ENCODE results near the gene UNC80. TPM values are rescaled to one million over a fixed set of nuclear protein-coding genes. Genes with fewer than 3 reads are reported as not detected.

The UNC80 gene
- total RNA-seq, 3 donors from 2014 or later (not counting 1 experiment from before 2014, with no cell fraction given), result not detected

DNA sequence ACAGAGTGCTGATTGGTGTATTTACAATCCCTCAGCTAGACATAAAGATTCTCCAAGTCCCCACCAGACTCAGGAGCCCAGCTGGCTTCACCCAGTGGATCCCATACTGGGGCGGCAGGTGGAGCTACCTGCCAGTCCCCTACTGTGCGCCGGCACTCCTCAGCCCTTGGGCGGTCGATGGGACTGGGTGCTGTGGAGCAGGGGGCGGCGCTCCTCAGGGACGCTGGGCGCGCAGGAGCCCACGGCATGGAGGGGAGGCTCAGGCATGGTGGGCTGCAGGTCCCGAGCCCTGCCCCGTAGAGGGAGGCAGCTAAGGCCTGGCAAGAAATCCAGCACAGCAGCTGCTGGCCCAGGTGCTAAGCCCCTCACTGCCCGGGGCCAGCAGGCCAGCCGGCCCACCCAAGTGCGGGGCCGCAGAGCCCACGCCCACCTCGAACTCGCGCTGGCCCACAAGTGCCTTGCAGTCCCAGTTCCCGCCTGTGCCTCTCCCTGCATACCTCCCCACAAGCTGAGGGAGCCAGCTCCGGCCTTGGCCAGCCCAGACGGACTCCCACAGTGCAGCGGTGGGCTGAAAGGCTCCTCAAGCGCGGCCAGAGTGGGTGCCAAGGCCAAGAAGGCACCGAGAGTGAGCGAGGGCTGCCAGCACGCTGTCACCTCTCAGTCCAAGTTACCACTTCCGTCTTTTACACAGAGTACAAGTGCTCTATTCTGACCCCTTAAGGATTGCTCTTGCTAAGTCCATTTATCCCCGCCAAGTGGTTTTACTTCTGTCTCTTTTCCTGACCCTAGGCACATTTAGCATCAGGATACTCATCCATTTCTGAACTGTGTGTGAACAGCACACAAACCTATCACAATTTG is 229.1 kb downstream of the UNC80 start:
- no peaks in the 10 kb centered on the region for H3K36me3 Mint-ChIP-seq
- H3K27ac Mint-ChIP-seq, result peak overlapping the region; percentile 77 to 87
- no peaks in the 10 kb centered on the region for H3K9me3 Mint-ChIP-seq
- H3K9me3 ChIP-seq (ENCODE audit: control insufficient read depth, insufficient read depth, low read length), result no peaks in the 10 kb centered on the region
- DNase-seq (no peak), ATAC-seq (no peak)
- WGBS (ENCODE audit: insufficient coverage), result 97% methylated on average over 32 of the region's 32 CpGs
- peaks cover 8% of the 10 kb centered on the region for H3K36me3 ChIP-seq (ENCODE audit: control insufficient read depth, insufficient read depth, low read length)
- no peaks in the 10 kb centered on the region for H3K27me3 ChIP-seq (ENCODE audit: control insufficient read depth, insufficient read depth, low read length)
- peak overlapping the region; percentile 84 for H3K4me3 Mint-ChIP-seq
- H3K4me1 Mint-ChIP-seq, result peaks cover 47% of the 10 kb centered on the region in 2 donors
- H3K27ac ChIP-seq (ENCODE audit: low read length), result no peak overlapping the region
- peaks cover 17% of the 10 kb centered on the region for H3K4me1 ChIP-seq (ENCODE audit: control insufficient read depth, insufficient read depth, low read length)
- H3K27me3 Mint-ChIP-seq (ENCODE audit: low read depth in 2 of 2), result no peaks in the 10 kb centered on the region
- TF ChIP-seq CTCF (IDR thresholded peaks at IDR 0.05), result no peak
- intact Hi-C loops (cut with micrococcal nuclease), result no loop called here
- no peak overlapping the region for H3K4me3 ChIP-seq (ENCODE audit: low read length)

GRCh38 chr2:210002158-210003157 is 230.8 kb downstream of the UNC80 start, which contains the start of gene RPE:
RPE (plus strand) TSS chr2:210002638; CDS start chr2:210002662, 24 bp downstream.
- Histone ChIP-seq H3K4me1 (ENCODE audit: control insufficient read depth, insufficient read depth, low read length) (peaks cover 17% of the 10 kb centered on the region), H3K27ac (ENCODE audit: low read length) (peak within 1 kb of the TSS; percentile 73), H3K27me3 (ENCODE audit: control insufficient read depth, insufficient read depth, low read length) (no peaks in the 10 kb centered on the region), H3K4me3 (ENCODE audit: low read length) (peak within 1 kb of the TSS; percentile 71), H3K36me3 (ENCODE audit: control insufficient read depth, insufficient read depth, low read length) (peaks cover 10% of the 10 kb centered on the region), H3K9me3 (ENCODE audit: control insufficient read depth, insufficient read depth, low read length) (no peaks in the 10 kb centered on the region)
- peak within 1 kb of the TSS; percentile 77 to 87 for H3K27ac Mint-ChIP-seq
- H3K36me3 Mint-ChIP-seq, result peaks cover 7% of the 10 kb centered on the region
- H3K9me3 Mint-ChIP-seq, result no peaks in the 10 kb centered on the region
- intact Hi-C loops (cut with micrococcal nuclease), result loop anchor here (1.0 kb wide), 1 partner anchor 169 kb away; the partner anchor contains the start of gene KANSL1L
- peak; percentile 98 to 99 (median 99) for ATAC-seq
- no peaks in the 10 kb centered on the region for H3K27me3 Mint-ChIP-seq (ENCODE audit: low read depth in 2 of 2)
- peak; percentile 97 to 99 for DNase-seq
- peaks cover 64% of the 10 kb centered on the region in 2 donors for H3K4me1 Mint-ChIP-seq
- H3K4me3 Mint-ChIP-seq, result peak within 1 kb of the TSS; percentile 84
- under 1% methylated on average over 58 of the region's 58 CpGs for WGBS (ENCODE audit: insufficient coverage)
- no peak for TF ChIP-seq CTCF (IDR thresholded peaks at IDR 0.05)

- Histone ChIP-seq H3K36me3 (ENCODE audit: control insufficient read depth, insufficient read depth, low read length) (peaks cover 14% of the 10 kb centered on the region), H3K4me3 (ENCODE audit: low read length) (peak overlapping the region; percentile 71), H3K9me3 (ENCODE audit: control insufficient read depth, insufficient read depth, low read length) (no peaks in the 10 kb centered on the region), H3K4me1 (ENCODE audit: control insufficient read depth, insufficient read depth, low read length) (peaks cover 23% of the 10 kb centered on the region), H3K27ac (ENCODE audit: low read length) (peak overlapping the region; percentile 55), H3K27me3 (ENCODE audit: control insufficient read depth, insufficient read depth, low read length) (no peaks in the 10 kb centered on the region)
- peaks cover 8% of the 10 kb centered on the region for H3K36me3 Mint-ChIP-seq
- H3K27ac Mint-ChIP-seq, result peak overlapping the region; percentile 77 to 87
- H3K4me1 Mint-ChIP-seq, result peaks cover 72 to 74% of the 10 kb centered on the region in 2 donors
- no peaks in the 10 kb centered on the region for H3K27me3 Mint-ChIP-seq (ENCODE audit: low read depth in 2 of 2)
- intact Hi-C loops (cut with micrococcal nuclease), result no loop called here
- H3K9me3 Mint-ChIP-seq, result no peaks in the 10 kb centered on the region
- no CpG with 5 or more reads among the region's 2 CpGs for WGBS (ENCODE audit: insufficient coverage)
- DNase-seq, result no peak
- TF ChIP-seq CTCF (IDR thresholded peaks at IDR 0.05), result no peak
- ATAC-seq, result no peak
- peak overlapping the region; percentile 84 for H3K4me3 Mint-ChIP-seq
Measured at GRCh38 chr2:210003359-210003758, 231.7 kb downstream of the UNC80 start.

Data from natural killer cell (primary cell).